ENCODE data around the gene STX1A.

The STX1A gene

DNA sequence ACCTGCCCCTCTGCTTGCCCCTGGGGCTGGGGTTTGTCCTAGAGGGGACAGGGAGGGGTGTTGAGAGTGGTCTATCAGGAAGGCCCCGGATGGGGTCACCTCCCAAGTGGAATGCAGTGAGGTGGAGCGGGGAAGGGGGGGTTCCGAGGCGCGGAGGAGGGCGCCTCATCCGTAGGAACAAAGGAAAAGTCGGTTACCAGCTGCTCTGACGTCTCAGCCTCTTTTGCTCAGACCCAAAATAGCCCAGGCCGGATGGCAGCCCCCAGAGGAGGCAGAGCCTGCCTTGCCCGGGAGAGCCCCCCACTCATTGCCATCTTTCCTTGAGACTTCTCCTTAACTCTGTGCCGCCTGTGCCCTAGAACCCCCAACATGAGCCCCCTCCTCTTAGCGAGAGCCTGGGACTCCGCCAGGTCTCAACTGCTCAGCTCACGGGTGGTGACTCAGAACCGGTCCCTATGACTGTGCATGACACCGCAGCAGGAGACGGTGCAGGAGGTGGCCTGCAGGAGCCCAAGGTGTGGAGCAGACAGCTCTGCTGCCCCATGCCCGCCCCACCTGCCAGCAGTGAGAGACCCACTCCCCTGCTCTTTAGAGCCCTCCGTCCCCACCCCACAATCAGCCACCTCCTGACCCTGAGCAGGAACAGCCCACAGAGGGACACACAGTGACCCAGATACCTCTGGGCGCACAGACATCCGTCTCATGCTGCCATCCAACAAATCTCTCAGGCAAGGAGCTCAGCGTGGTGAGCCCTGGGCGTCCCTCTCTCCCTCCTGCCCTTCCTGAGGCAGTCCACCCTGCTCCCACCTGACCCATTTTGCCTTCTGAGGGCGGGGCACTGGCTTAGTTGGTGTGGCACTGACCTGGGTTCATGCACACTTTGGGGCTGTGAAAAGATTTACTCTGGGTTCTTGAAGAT is 13.1 kb downstream of the STX1A start:
- TF ChIP-seq, protein P1, sequence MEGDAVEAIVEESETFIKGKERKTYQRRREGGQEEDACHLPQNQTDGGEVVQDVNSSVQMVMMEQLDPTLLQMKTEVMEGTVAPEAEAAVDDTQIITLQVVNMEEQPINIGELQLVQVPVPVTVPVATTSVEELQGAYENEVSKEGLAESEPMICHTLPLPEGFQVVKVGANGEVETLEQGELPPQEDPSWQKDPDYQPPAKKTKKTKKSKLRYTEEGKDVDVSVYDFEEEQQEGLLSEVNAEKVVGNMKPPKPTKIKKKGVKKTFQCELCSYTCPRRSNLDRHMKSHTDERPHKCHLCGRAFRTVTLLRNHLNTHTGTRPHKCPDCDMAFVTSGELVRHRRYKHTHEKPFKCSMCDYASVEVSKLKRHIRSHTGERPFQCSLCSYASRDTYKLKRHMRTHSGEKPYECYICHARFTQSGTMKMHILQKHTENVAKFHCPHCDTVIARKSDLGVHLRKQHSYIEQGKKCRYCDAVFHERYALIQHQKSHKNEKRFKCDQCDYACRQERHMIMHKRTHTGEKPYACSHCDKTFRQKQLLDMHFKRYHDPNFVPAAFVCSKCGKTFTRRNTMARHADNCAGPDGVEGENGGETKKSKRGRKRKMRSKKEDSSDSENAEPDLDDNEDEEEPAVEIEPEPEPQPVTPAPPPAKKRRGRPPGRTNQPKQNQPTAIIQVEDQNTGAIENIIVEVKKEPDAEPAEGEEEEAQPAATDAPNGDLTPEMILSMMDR (IDR thresholded peaks at IDR 0.05; ENCODE audit: low read depth, low read length) = no peak
- no peak overlapping the region for H3K4me3 ChIP-seq (ENCODE audit: low read depth, low read length)

DNA sequence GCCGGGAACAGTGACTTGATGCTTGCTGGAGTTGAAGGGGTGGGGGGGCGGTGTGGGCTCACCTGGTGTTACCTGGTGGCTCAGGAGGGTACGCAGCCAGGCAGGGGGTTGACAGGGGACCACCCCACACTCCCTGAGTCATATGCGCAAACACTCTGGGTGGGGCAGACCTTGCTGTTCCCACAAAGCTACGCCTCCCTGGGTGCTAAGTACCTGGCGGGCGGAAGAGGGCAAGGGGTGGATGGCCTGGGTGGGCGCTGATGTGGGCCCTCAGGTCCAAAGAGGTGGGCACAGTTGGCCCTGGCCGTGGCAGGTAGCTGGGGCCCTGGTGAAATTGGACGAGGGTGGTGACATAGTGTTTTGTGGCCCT is 13.9 kb downstream of the STX1A start:
- H3K4me3 ChIP-seq (ENCODE audit: low read depth, low read length) = no peak overlapping the region
- TF ChIP-seq, protein P1 (IDR thresholded peaks at IDR 0.05; ENCODE audit: low read depth, low read length) = no peak

DNA sequence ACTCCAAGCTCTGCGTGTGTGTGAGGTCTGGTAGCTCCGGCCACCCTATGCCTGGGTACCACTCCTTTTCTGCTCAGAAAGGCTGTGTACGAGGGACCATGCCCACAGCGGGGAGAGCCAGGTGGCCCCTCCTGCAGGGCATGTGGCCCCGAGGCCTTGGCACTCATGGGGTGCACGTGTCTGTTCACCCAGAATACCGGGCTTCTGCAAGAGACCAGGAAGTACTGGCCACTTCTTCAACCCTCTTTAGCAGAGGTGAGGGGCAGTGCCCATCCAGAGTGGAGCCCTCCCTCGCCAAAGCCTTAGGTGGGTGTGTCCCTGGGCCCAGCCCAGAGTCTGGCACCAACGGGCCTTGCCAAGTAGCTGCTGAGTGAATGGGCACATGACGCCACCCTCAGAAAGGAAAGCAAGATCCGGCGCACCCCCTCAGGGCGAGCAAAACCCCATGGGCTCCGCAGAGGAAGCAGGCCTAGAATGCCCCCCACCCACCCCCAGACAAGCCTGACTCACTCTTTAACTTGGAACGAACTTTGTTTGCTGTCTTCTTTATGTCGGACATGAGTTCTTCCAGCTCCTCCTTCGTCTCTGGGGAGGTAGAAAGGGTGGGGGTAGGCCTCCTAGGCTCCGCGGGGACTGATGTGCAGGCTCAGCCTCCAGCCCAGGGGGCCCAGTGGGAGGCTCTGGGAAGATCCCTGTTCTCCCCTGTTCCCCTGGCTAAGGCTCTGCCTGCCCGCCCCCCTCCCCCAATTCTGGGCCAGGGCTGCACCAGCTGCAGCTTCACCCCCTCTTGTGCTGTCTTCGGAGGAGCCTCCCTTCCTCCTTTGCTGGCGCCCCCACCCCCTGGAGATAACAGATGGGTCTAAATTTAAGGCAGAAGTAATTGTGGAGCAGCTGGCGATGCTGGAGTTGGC is 14.6 kb downstream of the STX1A start:
- no peak overlapping the region for H3K4me3 ChIP-seq (ENCODE audit: low read depth, low read length)

DNA sequence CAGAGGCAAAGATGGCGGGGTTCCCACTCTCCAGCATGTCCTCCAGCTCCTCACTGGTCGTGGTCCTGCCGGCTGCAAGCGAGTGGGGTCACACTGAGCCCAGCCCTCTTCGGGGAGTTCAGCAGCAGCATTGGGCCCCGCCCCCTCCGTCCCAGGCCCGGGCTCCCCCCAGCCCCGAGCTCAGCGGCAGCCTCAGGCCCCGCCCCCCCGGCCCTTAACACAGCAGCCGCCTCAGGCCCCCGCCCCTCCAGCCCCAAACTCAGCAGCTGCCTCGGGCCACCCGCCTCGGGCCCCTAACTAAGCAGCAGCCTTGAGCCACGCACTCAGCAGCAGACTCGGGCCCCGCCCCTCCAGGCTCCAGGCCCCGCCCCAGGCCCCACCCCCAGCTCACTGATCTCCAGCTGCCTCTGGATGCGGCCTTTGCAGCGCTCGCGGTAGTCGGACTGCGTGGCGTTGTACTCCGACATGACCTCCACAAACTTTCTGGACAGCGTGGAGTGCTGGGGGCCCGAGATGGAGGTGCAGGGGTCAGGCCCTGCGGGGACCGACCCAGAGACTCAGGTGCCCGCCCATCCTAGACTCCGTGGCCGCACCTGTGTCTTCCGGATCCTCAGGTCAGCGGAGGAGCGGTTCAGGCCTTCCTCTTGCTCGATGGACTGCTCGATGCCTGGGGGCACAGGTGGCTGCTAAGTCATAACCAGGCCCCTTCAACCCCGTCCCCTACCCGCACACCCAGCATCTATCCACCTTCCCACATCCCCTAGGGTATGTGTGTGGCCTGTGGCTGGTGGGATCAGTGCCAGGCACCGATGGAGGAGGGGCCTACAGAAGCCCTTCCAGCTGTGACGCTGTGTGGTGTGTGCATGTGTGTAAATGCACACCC is 15.5 kb downstream of the STX1A start:
- no peak overlapping the region for H3K4me3 ChIP-seq (ENCODE audit: low read depth, low read length)
- TF ChIP-seq, protein P1 (IDR thresholded peaks at IDR 0.05; ENCODE audit: low read depth, low read length) = no peak

More for the DNA sequence above, 14.6 kb downstream of the STX1A start:
- TF ChIP-seq, protein P1 (IDR thresholded peaks at IDR 0.05; ENCODE audit: low read depth, low read length) = no peak

DNA sequence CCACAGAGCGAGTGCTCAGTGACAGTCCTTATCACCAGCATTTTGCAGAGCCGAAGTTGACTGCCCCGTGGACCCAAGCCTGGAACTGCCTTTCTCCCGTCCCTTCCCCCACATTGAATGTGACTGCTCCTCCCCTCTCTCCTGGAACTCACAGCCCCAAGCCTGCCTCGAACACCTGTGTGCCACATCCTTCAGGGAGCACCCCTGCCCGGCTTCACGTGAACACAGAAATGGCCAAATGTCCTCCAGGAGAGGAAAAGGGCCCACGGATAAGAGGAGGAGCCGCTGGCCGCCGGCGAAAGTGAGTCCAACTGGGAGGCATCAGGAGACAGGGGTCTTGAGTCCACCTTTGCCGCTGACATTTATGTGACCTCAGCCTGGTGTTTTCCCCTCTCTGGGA is 16.2 kb downstream of the STX1A start:
- TF ChIP-seq, protein P1 (IDR thresholded peaks at IDR 0.05; ENCODE audit: low read depth, low read length) = no peak
- no peak overlapping the region for H3K4me3 ChIP-seq (ENCODE audit: low read depth, low read length)

DNA sequence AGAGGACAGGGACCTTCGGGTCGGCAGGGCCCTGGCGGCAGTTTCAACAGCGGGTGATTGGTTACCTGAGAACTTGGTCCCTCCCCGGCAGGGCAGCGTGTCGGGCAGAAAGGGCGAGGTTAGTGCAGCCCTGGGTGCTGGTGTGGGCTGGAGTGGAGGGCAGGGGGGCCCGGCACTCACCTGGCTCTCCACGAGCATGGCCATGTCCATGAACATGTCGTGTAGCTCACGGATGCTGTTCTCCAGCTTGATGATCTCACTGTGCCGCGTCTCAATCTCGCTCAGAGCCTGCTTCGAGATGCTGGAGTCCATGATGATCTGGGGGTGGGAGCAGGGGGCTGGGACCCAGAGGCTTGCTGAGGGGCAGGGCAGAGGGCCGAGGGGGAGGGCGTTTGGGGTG is 16.8 kb downstream of the STX1A start:
- TF ChIP-seq, protein P1 (IDR thresholded peaks at IDR 0.05; ENCODE audit: low read depth, low read length) = no peak
- no peak overlapping the region for H3K4me3 ChIP-seq (ENCODE audit: low read depth, low read length)

All from WI38 (cell line).